ENCODE results near the gene MECP2. TPM values are rescaled to one million over a fixed set of nuclear protein-coding genes. Genes with fewer than 3 reads are reported as not detected.

The MECP2 gene
- total RNA-seq, 4 donors from 2014 or later = 19.7 to 76.0 (median 33.9) TPM

GRCh38 chrX:154059729-154060245 lies 37.7 kb downstream of the MECP2 start:
- no peak overlapping the region for H3K4me3 ChIP-seq
- no peak for TF ChIP-seq EP300 (IDR thresholded peaks at IDR 0.05)
- no peak for TF ChIP-seq POLR2A (IDR thresholded peaks at IDR 0.05)
- no peak for TF ChIP-seq POLR2AphosphoS5 (IDR thresholded peaks at IDR 0.05)
- TF ChIP-seq CTCF (IDR thresholded peaks at IDR 0.05) = no peak
- no peaks in the 10 kb centered on the region for H3K36me3 ChIP-seq
- H3K4me1 ChIP-seq = peaks cover 36% of the 10 kb centered on the region
- no peak overlapping the region for H3K27ac ChIP-seq
- no peaks in the 10 kb centered on the region for H3K27me3 ChIP-seq
- no peaks in the 10 kb centered on the region for H3K9me3 ChIP-seq
- DNase-seq (ENCODE audit: low spot score in 2 of 2) = no peak
- WGBS = 77% methylated on average over 5 of the region's 5 CpGs

DNA sequence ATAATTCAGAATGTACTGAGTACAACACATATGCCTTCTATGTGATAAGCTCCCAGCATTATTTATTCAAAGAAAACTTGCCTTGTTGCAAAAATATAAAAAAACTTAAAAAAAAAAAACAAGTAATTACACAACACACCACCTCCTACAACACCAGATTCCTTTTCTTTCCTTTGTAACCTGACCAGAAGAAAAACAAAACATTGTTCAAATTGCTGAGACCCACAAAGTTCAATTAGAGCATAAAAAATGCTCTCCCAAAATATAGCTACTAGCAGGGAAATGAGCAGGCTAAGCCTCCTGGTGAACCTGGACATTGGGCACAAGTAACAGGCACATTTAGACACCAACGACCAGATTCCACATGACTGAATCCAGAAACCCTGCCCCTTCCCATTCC lies 38.3 kb downstream of the MECP2 start:
- WGBS = 30% methylated on average over 1 of the region's 1 CpG
- DNase-seq (ENCODE audit: low spot score in 2 of 2) = no peak
- Histone ChIP-seq H3K27ac (no peak overlapping the region), H3K36me3 (no peaks in the 10 kb centered on the region), H3K9me3 (no peaks in the 10 kb centered on the region), H3K27me3 (no peaks in the 10 kb centered on the region), H3K4me1 (peaks cover 36% of the 10 kb centered on the region), H3K4me3 (no peak overlapping the region)
- TF ChIP-seq POLR2A (IDR thresholded peaks at IDR 0.05) = no peak
- TF ChIP-seq POLR2AphosphoS5 (IDR thresholded peaks at IDR 0.05) = no peak
- TF ChIP-seq EP300 (IDR thresholded peaks at IDR 0.05) = no peak
- no peak for TF ChIP-seq CTCF (IDR thresholded peaks at IDR 0.05)

- no peak for TF ChIP-seq POLR2AphosphoS5 (IDR thresholded peaks at IDR 0.05)
- no peak for TF ChIP-seq CTCF (IDR thresholded peaks at IDR 0.05)
- no peak for TF ChIP-seq EP300 (IDR thresholded peaks at IDR 0.05)
- TF ChIP-seq POLR2A (IDR thresholded peaks at IDR 0.05) = no peak
- H3K4me1 ChIP-seq = peaks cover 31% of the 10 kb centered on the region
- H3K36me3 ChIP-seq = no peaks in the 10 kb centered on the region
- no peak overlapping the region for H3K27ac ChIP-seq
- WGBS = 78% methylated on average over 11 of the region's 11 CpGs
- no peak for DNase-seq (ENCODE audit: low spot score in 2 of 2)
- no peak overlapping the region for H3K4me3 ChIP-seq
- H3K27me3 ChIP-seq = no peaks in the 10 kb centered on the region
- no peaks in the 10 kb centered on the region for H3K9me3 ChIP-seq
Observed at GRCh38 chrX:154058214-154058997, 39.1 kb downstream of the MECP2 start.

DNA sequence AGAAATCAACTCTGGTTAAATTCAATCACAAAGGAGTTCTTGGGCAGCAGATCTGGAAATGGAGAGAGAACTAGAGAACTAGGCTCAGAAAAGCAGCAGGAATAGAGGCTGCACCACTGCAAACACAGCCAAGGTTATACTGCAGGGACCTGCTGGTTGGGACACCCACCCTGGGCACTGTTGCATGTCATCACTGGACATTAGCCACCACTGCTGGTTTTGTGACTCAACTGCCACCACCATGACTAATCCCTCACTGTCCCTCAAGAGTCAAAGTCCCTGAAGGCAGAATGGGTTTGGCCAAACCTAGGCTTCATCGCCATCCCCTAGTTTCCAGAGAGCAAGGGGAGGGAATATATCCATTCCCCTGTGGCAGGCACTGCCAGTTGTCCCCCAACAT lies 39.7 kb downstream of the MECP2 start:
- Histone ChIP-seq H3K36me3 (no peaks in the 10 kb centered on the region), H3K4me1 (peaks cover 31% of the 10 kb centered on the region), H3K9me3 (no peaks in the 10 kb centered on the region), H3K4me3 (no peak overlapping the region), H3K27me3 (no peaks in the 10 kb centered on the region), H3K27ac (no peak overlapping the region)
- no peak for DNase-seq (ENCODE audit: low spot score in 2 of 2)
- TF ChIP-seq POLR2A (IDR thresholded peaks at IDR 0.05) (no peak), CTCF (IDR thresholded peaks at IDR 0.05) (no peak), EP300 (IDR thresholded peaks at IDR 0.05) (no peak), POLR2AphosphoS5 (IDR thresholded peaks at IDR 0.05) (no peak)
- 56% methylated on average over 1 of the region's 1 CpG for WGBS

- H3K4me1 ChIP-seq = peaks cover 30% of the 10 kb centered on the region
- H3K4me3 ChIP-seq = no peak overlapping the region
- DNase-seq (ENCODE audit: low spot score in 2 of 2) = no peak
- H3K27me3 ChIP-seq = no peaks in the 10 kb centered on the region
- H3K36me3 ChIP-seq = no peaks in the 10 kb centered on the region
- no peak for TF ChIP-seq POLR2AphosphoS5 (IDR thresholded peaks at IDR 0.05)
- TF ChIP-seq POLR2A (IDR thresholded peaks at IDR 0.05) = no peak
- TF ChIP-seq EP300 (IDR thresholded peaks at IDR 0.05) = no peak
- WGBS = 40% methylated on average over 8 of the region's 8 CpGs
- H3K27ac ChIP-seq = no peak overlapping the region
- no peaks in the 10 kb centered on the region for H3K9me3 ChIP-seq
Observed at GRCh38 chrX:154056770-154057241, 40.7 kb downstream of the MECP2 start.

Data from suprapubic skin (tissue), 4 donors.